HG02884 (cell line): ENCODE results near the gene PHACTR3.

Source experiments
- ATAC-seq: cut with Tn5 transposase; IDR thresholded peaks from one replicate; pipeline ENCODE4 v1.9.1; 2021; ENCODE audit warnings: mild to moderate bottlenecking, moderate library complexity; ENCODE audit not compliant: unreplicated experiment

PHACTR3 gene

DNA sequence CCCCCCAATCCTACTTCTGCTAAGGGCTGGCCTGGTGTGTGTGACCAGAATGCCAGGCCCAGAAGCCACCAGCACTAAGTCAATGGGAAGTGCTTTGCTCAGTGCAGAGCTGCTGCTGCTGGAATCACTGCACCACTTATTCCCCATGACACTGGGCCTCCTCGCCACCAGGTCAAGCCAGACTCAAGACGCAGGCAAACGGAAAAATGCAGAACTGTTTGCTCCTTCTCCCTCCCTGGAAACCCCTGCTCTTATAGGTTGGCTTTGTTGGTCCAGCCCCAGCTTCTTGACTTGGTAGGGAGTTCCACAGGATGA is 121.9 kb downstream of the PHACTR3 start:
- ATAC-seq, result no peak

DNA sequence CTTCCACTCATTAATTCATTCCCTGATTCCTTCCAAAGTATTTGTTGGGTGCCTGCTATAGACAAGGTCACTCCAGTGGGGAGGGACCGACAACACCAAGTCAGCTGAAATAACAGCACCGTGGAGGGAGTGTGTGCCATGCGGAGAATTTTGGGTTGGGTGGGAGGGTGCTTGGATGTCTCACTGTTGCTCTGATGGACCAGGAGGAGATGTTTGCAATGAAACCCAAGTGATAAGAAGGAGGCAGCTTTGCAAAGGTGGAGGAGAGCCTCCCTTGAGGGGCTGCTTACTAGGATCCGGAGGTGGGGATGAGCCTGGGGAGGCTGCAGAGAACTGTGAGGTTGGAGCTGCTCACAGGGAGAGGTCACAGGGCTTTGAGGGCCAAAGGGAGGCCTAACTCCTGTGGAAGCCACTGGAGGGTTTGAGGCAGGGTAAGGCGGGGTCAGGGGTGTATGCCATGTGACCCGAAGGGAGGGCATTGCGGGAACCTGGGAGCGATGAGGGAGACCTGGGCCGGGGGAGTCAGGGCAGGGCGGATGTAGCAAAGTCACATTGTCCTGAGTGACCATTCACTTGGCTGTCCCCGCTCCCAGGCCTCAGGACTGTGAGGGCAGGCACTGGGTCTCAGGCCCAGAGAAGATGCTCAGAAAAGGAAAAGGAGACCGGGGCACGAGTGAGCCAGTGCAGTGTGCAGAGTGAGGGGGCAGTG is 124.5 kb downstream of the PHACTR3 start:
- ATAC-seq, result no peak

DNA sequence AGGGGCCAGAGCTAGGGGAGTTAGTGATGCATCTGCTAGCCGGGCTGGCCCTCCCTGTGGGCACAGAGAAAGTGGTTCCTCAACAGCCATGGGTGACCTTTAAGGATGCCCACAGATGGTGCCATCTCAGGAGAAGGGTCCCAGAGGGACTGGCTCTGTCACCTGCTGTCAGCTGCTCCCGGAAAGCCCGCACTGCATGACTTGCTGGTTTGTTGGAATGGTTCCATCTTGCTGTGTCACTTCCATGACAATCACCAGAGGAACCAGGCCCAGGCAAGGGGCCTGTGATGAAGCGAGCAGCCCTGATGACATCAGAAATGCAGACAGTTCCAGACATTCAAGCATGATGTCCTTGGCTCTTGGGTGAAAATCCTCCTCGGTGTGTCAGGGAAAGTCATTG is 125.2 kb downstream of the PHACTR3 start:
- ATAC-seq, result no peak

DNA sequence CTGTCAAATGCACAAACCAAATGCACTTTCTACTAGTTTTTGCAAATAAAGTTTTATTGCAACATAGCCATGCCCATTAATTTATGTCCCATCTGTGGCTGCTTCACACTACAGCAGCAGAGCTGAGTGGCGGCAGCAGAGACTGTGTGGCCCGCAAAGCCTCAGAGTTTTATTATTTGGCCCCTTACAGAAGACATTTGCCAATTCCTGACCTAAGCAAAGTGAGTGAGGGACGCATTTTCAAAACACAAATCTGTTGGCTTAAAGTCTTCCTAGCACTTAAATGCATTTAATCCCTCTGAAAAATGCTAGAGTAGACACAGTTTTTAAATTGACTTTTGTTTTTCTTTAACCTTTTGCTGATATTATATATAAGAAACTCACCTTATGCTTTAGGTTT is 126.4 kb downstream of the PHACTR3 start:
- ATAC-seq, result no peak

DNA sequence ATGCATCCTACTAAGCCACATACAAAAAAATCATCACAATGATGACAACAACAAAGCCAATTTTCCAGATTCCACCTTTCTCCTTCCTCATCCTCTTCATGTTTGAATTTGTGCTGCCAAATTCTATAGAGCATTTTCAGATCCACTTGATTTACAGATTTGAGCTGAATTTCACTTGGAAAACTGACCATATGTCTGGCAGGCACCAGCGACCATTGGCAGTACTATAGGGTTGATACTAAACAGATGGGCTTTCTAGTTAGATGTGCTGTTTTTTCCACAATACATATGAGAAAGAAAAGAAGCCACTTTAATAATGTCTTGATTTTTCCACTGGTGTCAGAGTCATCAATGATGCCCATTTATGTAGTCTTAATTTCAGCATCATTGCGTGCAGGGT is 127.0 kb downstream of the PHACTR3 start:
- no peak for ATAC-seq

DNA sequence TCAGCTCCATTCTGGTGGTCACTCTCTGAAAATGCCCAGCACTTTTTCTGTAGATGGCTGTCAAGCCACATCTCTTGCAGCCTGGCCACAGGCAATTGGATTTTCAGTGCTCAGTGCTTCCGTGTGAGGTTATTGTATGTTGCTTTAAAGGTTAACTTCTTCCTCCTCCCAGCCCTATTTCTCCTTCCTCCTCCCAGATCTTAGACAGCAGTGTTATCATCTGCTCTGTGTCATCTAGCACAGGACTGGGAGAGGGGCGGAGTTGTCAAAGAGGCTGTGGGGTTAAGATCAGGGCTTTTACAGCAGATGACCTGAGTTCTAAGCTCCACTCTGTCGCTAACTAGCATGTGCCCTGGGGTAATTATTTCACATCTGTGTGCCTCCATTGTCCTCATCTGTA is 129.0 kb downstream of the PHACTR3 start:
- no peak for ATAC-seq

DNA sequence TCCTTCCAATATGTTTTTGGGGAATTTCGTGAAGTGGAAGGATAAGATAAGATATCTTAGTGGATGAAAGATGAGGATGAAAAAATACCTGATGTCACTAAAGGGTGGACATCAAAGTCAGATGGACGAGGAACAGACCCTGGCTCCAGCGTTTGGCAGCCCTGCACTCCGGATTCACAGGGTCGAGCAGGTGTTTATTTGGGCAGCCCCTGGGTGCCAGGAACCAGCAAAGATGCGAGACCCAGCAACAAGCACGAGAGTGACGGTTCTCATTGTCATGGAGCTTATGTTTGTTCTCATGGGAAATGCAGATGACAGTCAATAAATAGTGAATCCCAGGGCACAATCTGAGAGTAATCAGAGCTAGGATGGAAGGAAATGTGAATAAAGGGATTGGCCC is 131.1 kb downstream of the PHACTR3 start:
- no peak for ATAC-seq

DNA sequence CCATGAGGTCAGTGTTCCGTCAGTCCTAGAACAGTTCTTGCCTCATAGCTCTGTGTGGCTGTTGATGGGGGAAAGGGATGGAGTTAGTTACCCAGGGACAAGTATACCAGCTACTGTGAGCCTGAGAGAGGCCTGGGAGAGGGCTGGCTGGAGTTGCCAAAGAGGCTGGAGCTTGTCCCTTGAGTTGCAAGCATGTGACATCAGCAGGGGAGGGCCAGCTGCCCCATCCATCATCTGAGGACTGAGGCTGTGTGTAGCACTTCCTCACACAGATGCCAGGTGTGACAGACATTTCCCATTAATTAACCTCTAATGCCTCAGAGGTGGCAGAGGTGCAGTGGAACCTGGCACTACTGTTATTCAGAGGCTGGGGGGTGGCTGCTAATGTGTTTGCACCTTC is 131.6 kb downstream of the PHACTR3 start:
- no peak for ATAC-seq

DNA sequence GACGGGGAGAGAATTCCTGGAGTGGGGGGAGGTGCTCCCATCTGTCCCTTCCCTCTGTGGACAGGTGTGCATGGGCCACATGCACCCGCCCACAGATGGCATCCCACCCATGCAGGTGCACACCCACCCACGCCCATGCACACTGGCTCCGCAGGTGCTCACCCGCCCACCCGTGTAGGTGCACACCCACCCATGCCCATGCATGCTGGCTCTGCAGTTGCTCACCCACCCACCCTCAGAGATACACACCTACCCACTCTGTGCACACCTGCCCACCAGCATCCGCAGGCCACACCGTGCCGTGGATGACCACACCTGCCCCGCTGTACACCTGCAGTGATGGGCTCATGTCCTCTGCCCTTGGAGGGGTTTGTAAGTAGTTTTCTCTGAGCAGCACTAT is 132.0 kb downstream of the PHACTR3 start:
- ATAC-seq, result no peak

DNA sequence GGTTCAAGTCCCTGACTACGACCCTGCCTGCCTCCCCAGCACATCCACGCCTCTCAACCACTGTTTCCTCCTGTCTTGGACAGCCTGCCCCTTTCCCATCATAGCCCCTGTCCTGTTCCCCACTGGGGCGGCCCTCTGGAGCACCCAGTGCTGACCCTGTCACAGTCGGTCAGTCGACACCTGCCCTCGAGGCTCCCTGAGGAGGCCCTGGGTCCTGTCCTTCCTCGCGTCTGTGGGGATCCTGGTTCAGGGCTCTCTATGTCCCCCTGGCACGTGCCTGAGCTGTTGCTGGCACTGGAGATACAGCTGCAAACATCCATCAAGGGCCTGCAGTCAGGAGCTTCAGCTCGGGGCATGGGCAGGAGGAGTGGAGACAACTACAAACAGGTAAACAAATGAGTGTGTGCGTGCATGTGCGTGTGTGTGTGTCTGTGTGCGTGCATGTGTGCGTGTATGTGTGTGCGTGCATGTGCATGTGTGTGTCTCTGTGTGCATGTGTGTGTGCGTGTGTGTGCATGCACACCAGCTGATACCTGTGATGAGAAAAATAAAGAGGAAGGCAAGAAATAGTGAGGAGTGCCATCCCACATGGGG is 132.8 kb downstream of the PHACTR3 start:
- no peak for ATAC-seq

DNA sequence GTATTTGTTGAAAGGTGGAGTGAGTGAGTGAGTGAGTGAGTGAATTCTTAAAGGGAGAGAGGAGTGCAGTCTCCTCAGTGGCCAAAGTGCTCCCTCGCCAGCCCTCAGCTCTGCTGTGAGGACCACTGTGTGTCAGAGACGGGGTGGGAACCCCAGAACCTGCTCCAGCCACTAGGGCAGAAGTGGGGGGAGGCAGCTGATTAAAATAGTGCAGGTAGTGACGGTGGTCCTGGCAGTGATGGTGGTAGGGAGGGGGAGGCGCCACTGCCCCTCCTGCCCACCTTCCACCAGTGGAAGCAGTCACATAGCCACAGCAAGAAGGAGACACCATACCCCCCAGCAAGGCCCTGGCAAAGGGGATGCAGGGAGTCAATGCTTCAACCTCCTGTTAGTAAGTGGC is 133.5 kb downstream of the PHACTR3 start:
- no peak for ATAC-seq

DNA sequence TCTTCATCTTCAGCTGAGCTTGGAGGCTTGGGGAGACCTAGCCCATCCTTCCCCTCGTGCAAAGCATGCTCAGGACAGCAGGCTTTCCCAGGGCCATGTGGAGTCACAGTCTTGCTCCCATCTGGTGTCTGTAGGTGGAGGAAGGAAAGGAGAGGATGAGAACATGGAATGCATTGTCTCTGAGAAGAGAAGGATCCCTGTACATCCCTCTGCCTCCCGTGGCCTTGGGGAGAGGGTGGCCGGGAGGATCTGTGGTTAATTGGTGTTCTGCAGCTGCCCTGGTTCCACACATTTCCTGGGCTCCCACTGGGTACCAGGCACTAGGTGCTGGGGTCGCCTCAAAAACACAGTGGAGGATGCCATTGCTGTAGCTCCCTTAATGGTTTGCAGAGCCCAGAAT is 134.5 kb downstream of the PHACTR3 start:
- no peak for ATAC-seq

DNA sequence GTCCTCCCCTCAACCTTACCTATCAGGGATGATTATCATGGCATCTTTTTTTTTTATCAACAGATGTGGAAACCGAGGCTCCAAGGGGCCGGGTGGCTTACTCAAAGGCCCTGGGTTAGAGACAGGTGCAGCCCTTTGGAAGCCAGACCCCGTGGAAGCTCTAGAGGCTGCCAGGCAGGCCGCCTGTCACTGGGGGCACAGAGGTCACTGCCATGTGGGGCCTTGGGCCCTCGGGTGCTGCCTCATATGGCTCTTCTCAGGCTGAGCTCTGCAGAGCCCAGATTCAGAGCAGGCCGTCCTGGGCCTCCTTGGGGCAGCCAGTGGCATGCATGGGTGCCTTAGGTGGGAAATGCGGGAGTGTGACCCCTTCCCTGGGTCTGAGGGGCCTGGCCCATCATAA is 136.3 kb downstream of the PHACTR3 start:
- no peak for ATAC-seq

DNA sequence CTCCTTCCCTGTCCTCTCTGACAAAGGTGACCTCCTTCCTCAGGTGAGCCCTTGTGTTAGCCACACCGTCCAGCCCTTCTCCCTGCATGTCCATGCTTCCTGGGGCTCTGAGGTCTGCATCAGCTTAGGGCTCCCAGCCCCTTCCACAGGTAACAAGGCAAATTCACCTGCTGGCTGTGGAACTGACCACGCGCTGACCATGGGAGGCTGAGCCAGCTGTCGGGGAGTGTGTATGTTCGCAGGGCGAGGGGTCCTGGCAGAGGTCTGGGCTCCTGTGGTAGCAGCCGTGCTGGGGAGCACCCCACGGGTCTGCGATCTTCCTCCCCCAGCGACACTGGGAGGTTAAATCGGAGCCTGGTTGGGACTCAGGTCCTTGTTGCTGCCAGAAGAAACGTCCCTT is 136.7 kb downstream of the PHACTR3 start:
- no peak for ATAC-seq

DNA sequence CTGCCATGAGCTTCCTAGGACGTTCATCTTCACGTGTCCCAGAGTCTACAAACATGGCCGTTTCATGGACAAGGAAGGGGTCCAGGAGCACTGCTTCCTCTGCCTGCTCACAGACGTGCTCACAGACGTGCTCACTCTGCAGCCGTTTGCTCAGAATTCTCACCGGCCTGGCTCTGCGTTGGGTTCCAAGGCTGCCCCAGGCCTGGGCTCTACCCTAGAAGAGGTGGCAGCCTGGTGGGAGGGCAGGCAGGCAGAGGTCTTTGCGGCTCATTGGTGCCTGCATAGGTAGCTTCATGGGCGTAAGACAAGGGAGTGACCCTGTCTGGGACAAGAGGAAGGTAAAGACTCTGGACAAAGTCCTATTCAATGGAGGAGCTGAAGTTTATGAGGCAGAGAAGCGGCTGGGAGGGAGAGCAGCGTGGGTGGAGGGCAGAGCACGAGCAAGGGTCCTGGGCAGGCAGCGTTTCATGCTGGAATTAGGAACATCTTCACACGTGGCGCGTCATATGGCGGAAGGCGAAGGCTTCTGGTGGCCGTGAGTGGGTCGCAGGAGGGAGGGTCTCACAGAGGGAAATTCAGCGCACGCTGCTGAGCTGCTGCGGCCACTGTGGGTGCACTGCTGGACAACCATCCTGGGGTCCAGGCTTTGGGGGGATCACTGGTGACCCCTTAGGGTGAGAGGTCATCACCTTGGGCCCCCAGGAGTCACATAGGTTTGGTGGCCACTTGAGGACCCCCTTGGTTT is 138.2 kb downstream of the PHACTR3 start:
- no peak for ATAC-seq

DNA sequence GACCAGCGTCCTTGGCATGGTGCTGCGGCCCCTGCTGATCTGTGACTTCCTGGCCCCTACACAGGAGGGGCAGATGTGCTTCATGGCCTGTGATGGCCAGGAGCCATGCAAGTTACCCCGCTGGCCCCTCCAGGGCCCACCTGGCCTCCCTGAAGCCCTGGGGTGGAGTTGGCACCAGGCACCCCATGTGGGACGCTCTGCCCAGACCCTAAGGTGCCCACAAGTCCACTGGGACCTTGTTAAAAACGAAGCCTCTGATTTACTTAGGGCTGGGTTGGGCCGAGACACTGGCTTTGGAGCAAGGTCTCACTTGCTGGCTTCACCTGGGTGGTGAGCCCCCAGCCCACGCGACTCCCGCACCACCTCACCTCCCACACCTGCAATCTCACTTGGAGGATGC is 139.0 kb downstream of the PHACTR3 start:
- ATAC-seq, result no peak

DNA sequence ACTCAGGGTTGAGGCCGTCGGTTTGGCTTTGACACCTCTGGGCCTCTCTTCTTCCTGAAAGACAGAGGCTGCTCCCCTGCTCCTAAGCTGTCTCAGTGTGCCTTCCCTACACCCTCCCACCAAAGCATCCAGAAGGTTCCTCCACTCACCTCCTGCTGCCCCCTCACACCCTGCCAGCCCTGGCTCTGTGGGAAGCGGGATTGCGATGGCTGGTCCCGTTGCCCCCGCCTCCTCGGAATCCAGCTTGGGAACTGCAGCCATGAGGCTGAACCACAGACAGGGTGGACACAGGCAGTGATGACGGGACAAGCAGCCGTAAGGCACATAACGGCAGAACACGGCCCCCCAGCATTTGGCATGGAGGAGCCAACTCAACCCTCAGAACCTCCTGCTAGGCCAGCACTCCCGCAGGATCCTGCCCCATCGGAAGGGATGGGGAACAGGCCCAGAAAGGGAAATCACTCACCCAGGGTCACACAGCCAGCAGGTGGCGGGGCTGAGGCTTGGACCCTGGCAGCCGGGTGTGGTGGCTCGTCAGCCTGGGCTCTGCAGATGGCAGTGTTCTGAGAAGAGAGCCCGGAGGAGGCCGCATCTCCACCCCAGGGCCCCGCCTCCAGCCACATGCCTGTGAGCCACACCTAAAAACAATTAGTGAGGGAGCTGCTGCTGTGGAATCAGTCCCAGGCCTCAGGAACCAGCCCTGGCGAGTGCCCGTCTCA is 139.6 kb downstream of the PHACTR3 start:
- no peak for ATAC-seq

DNA sequence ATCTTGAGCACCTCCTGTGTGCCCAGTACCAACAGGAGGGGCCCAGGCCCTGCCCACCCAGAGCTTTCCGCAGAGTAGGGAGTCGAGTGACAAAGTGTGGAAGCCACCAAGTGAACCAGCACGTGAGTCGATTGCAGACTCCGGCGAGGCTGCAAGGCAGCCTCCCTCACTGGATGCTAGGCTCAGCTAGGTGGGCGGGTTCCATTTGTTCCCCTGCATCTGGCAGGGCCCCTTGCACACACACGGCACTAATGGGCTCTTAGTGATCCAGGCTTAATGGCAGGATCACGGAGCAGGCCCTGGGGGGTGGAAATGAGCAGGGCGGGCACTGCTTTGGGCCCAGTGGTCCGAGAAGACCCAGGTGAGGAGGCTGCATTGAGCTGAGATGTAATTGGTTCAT is 140.4 kb downstream of the PHACTR3 start:
- ATAC-seq, result no peak

DNA sequence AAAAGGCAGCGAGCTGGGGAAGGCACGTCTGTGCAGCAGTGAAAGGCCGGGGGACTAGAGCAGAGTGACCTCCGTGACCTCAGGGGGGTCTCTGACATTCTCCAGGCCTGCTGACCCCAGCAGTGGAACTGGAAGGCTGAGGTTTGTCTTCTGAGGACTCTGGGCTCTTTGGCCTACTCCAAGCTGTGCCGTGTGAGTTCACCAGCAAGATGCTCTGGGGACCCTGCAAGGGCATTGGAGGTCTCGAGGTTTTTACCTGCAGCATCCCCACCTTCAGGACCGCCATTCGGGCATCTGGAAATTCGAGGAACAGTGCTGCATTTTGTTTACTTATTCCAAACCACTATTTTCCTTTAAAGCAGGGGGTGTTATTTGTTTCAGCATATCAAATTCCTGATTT is 140.9 kb downstream of the PHACTR3 start:
- ATAC-seq, result no peak

DNA sequence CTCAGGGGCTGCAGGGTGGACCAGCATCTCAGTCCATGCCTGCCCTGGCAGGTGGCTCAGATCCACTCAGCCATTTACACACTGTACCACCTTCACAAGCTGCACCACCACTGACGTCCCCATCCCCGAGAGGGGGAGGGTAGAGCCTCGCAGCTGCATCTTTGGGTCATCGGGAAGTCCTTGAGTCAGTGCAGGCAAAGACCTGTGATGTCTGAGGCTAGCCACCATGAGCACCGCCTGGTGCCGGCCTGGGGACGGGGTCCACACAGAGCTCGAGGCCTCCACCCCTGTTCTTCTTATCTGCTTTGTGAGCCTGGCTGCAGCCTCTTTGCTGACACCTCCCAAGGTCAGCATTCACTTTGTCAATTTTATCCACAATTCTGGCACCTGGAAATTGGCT is 141.4 kb downstream of the PHACTR3 start:
- ATAC-seq, result no peak

DNA sequence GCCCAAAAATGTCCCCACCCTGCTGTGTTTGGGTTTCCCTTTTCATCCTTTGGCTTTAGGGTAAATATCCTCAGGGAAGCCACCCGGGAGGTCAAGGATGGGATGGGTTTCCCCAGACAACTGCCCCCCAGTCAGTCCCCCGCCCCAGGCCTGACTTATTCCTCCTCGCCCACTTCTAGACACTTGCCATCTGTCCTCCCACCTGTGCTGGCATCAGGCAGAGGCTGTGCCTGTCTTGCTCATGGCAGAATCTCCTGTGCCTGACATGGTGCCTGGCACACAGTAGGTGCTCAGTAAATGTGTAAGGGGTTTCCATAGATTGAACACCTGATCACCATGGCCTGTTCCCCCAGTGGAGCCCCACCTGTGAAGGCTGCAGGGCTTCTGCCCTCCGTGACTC is 141.8 kb downstream of the PHACTR3 start:
- no peak for ATAC-seq
